Chondrocyte (in vitro differentiated cells): ENCODE results near the gene AGAP6. TPM values are rescaled to one million over a fixed set of nuclear protein-coding genes. Genes with fewer than 3 reads are reported as not detected.
"Not testable (repeated sequence)": the region's sequence is repeated elsewhere in the genome, so short reads cannot be mapped to it uniquely, and the experiment has no call there.

ENCODE experiments used
- DNase-seq: peaks from one replicate; pipeline ENCODE4 v3.0.0; 2021; ENCODE audit warnings: mixed read lengths, low spot score
- H3K27ac Mint-ChIP-seq: one replicate; pipeline ENCODE4 v1.8.0; 2021; ENCODE audit warnings: mild to moderate bottlenecking, moderate library complexity, mixed read lengths; ENCODE audit not compliant: unreplicated experiment
- H3K27me3 Mint-ChIP-seq: 2 replicates; pipeline ENCODE4 v1.8.0; 2021; ENCODE audit warnings: low read depth, mixed read lengths
- H3K36me3 Mint-ChIP-seq: 2 replicates; pipeline ENCODE4 v1.8.0; 2021; ENCODE audit warnings: low read depth, mixed read lengths
- H3K4me1 Mint-ChIP-seq: 2 replicates; pipeline ENCODE4 v1.8.0; 2021; ENCODE audit warnings: low read depth, mild to moderate bottlenecking, mixed read lengths
- H3K4me3 Mint-ChIP-seq: one replicate; pipeline ENCODE4 v1.8.0; 2021; ENCODE audit warnings: mild to moderate bottlenecking, moderate library complexity, mixed read lengths; ENCODE audit not compliant: unreplicated experiment
- H3K9me3 Mint-ChIP-seq: 2 replicates; pipeline ENCODE4 v1.8.0; 2021; ENCODE audit warnings: low read depth, mixed read lengths
- total RNA-seq: library from RNA; stranded (reverse); gene quantifications from 3 replicates; pipeline ENCODE4 v1.2.1, GENCODE V29; 2021
- TF ChIP-seq, protein P1 (sequence below): fragments of 200-600 bp; sonication (generic); IDR thresholded peaks from 2 replicates; pipeline ENCODE4 v1.5.0; 2021; ENCODE audit warnings: antibody characterized with exemption, mild to moderate bottlenecking, moderate library complexity

The AGAP6 gene
- total RNA-seq, 1 donor from 2014 or later = 8.8 TPM

GRCh38 chr10:50044941-50045664 is 56.9 kb downstream of the AGAP6 start:
- Mint-ChIP-seq H3K4me1 (no peaks in the 10 kb centered on the region), H3K36me3 (peaks cover 3% of the 10 kb centered on the region), H3K27me3 (peaks cover 10% of the 10 kb centered on the region), H3K27ac (no peak overlapping the region), H3K9me3 (no peaks in the 10 kb centered on the region), H3K4me3 (no peak overlapping the region)
- no peak for DNase-seq
- TF ChIP-seq, protein P1, sequence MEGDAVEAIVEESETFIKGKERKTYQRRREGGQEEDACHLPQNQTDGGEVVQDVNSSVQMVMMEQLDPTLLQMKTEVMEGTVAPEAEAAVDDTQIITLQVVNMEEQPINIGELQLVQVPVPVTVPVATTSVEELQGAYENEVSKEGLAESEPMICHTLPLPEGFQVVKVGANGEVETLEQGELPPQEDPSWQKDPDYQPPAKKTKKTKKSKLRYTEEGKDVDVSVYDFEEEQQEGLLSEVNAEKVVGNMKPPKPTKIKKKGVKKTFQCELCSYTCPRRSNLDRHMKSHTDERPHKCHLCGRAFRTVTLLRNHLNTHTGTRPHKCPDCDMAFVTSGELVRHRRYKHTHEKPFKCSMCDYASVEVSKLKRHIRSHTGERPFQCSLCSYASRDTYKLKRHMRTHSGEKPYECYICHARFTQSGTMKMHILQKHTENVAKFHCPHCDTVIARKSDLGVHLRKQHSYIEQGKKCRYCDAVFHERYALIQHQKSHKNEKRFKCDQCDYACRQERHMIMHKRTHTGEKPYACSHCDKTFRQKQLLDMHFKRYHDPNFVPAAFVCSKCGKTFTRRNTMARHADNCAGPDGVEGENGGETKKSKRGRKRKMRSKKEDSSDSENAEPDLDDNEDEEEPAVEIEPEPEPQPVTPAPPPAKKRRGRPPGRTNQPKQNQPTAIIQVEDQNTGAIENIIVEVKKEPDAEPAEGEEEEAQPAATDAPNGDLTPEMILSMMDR = no peak

DNA sequence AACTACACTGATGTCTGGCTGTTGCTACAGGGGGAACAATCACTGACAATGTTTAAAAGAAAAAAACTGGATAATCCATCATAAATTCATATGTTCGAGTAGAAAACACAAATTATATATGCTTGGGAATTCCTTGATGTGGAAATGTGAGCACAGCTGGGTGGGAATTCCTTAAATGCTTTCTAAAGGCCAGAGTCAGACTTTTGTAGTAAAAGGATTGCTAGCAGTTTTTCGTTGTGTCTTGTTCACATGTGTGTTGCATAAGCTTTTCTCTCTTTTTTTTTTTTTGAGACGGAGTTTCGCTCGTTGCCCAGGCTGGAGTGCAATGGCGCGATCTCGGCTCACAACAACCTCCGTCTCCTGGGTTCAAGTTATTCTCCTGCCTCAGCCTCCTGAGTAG is 58.3 kb downstream of the AGAP6 start:
- DNase-seq, H3K36me3 Mint-ChIP-seq, H3K4me3 Mint-ChIP-seq, H3K9me3 Mint-ChIP-seq, H3K27me3 Mint-ChIP-seq, H3K27ac Mint-ChIP-seq, H3K4me1 Mint-ChIP-seq: not testable (repeated sequence)

- H3K27ac Mint-ChIP-seq, H3K4me1 Mint-ChIP-seq, DNase-seq, H3K36me3 Mint-ChIP-seq, H3K27me3 Mint-ChIP-seq, H3K4me3 Mint-ChIP-seq, H3K9me3 Mint-ChIP-seq: not testable (repeated sequence)
Observed at GRCh38 chr10:50047594-50047993, 59.4 kb downstream of the AGAP6 start.

- DNase-seq, H3K27ac Mint-ChIP-seq, H3K27me3 Mint-ChIP-seq, H3K36me3 Mint-ChIP-seq, H3K4me1 Mint-ChIP-seq, H3K9me3 Mint-ChIP-seq, H3K4me3 Mint-ChIP-seq: not testable (repeated sequence)
Observed at GRCh38 chr10:50051995-50052660, 63.9 kb downstream of the AGAP6 start.

DNA sequence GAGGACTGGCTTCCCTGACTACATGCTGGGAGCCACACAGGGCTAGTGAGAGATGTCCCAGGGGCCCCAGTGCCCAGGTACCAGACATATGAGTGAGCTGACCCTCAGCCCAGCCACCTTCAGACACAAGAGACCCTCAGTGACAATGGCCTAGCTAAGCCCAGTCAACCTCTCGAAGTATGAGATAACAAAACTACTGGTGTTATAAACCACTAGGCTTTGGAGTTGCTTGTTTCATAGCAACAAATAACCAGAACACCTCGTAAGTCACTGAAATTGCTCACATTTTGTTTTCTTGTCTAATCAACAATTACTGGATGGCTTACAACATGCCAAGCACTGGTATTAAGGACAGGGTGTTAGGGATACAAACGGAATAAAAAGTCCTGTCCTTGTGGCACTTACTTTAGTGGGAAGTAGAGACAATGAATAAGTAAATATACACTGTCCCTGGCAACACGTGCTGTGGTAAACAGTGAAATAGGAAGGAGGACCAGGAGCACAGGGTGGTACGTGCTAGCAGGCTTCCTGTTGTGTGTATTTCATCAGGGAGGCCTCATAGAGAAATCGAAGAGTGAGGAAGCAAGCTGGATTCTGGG is 64.7 kb downstream of the AGAP6 start:
- not testable (repeated sequence) for H3K27me3 Mint-ChIP-seq, H3K36me3 Mint-ChIP-seq, H3K4me3 Mint-ChIP-seq, H3K9me3 Mint-ChIP-seq, H3K27ac Mint-ChIP-seq, DNase-seq, H3K4me1 Mint-ChIP-seq

DNA sequence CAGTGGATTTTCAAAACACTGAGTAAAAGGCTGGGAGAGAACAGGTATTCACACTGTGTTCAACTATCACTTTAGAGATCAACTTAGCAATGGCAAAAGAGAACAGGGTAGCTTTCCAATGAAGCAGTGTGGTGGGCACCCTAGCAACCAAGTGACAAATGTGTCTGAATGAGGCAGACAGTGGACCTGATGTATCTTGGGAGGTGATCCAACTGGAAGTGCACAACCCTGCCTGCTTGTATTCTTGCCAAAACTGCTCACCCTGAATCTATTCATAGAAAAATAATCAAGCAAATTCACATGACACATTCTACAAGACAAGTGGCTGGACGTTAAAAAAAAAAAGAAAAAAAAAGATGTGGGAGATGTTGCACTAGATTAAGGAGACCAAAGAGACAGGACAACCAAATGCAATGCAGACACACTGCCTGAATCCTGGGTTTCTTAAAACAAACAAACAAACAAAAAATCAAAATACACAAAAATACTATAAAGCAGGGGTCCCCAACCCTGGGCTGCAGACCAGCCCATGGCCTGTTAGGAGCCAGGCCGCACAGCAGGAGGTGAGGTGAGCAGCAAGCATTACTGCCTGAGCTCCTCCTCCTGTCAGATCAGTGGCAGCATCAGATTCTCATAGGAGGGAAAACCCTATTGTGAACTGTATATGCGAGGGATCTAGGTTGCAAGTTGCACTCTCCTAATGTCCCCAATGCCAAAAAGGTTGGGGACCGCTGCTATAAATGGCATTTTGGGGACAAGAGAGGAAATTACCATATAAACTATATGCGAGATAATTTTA is 67.5 kb downstream of the AGAP6 start:
- not testable (repeated sequence) for H3K27ac Mint-ChIP-seq, H3K36me3 Mint-ChIP-seq, H3K9me3 Mint-ChIP-seq, H3K4me1 Mint-ChIP-seq, H3K4me3 Mint-ChIP-seq, DNase-seq
- peaks cover 17% of the 10 kb centered on the region for H3K27me3 Mint-ChIP-seq

DNA sequence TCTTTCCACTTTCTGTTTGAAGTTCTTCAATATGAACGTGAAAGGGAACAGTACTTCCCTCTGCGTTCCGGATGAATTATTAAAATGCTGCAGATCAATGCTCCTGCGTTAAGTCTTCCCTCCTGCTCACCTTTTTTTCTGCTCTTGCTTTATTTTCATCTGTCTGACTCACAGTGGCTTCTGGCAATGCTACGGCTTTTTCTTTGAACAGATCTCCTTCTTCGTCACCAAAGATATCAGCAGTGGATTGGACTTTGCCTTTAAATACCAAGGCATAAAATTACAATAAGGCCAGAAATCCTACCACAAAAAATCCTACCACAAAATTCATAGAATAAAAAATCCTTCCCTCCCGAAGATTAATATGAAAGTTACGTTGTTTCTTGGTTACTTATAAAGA is 68.4 kb downstream of the AGAP6 start:
- not testable (repeated sequence) for H3K9me3 Mint-ChIP-seq, H3K4me3 Mint-ChIP-seq, H3K4me1 Mint-ChIP-seq, H3K27ac Mint-ChIP-seq, DNase-seq, H3K36me3 Mint-ChIP-seq
- H3K27me3 Mint-ChIP-seq = peaks cover 20% of the 10 kb centered on the region

GRCh38 chr10:50058727-50059126 is 70.5 kb downstream of the AGAP6 start:
- H3K4me1 Mint-ChIP-seq, H3K4me3 Mint-ChIP-seq, DNase-seq, H3K9me3 Mint-ChIP-seq, H3K27ac Mint-ChIP-seq, H3K36me3 Mint-ChIP-seq: not testable (repeated sequence)
- peaks cover 24% of the 10 kb centered on the region for H3K27me3 Mint-ChIP-seq

- not testable (repeated sequence) for DNase-seq, H3K9me3 Mint-ChIP-seq, H3K4me3 Mint-ChIP-seq, H3K36me3 Mint-ChIP-seq, H3K4me1 Mint-ChIP-seq, H3K27ac Mint-ChIP-seq
- H3K27me3 Mint-ChIP-seq = peaks cover 24% of the 10 kb centered on the region
Observed at GRCh38 chr10:50059946-50060345, 71.7 kb downstream of the AGAP6 start.
